GM18508 (cell line): ENCODE results near the gene MED15.

ENCODE experiments used
- ATAC-seq: cut with Tn5 transposase; IDR thresholded peaks from one replicate; pipeline ENCODE4 v1.9.1; 2021; ENCODE audit warnings: moderate number of reproducible peaks; ENCODE audit not compliant: insufficient read depth, unreplicated experiment

Gene MED15

DNA sequence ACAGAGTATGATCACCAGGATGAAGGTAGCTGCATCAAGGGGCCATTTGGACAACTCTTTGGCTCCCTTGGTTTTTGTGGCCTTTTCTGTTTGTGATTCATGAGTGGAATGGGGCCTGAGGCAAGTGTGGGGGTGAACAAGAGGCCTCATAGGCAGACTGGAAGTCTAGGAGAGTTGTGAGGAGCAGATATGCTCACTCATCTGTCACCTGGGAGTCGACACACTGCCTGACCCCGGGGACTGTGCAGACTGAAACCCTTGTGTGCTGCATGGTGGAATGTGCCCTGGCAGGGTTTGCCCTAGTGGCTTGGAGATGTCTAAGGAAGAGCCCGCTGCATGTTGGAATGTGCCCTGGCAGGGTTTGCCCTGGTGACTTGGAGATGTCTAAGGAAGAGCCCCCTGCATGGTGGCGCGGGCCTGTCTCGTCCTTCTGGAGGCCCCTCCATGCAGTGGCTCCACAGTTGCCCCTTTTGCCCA lies 60.0 kb downstream of the MED15 start:
- no peak for ATAC-seq

DNA sequence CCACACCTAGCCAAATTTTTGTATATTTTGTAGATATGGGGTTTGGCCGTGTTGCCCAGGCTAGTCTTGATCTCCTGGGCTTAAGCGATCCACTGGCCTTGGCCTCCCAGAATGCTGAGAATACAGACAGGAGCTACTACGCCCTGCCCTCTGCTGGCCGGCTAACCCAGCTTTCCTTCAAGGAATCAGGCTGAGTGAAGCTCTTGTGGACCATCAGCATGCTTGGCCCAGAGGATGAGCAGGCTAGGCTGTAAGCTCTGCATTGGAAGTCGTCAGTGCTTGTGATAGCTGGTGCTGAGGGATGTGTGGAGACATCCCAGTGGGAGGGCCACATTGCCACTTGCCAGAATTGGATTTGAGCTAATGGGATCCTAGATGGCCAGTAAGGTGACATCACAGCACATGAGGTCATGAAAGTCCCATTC lies 60.6 kb downstream of the MED15 start:
- no peak for ATAC-seq

DNA sequence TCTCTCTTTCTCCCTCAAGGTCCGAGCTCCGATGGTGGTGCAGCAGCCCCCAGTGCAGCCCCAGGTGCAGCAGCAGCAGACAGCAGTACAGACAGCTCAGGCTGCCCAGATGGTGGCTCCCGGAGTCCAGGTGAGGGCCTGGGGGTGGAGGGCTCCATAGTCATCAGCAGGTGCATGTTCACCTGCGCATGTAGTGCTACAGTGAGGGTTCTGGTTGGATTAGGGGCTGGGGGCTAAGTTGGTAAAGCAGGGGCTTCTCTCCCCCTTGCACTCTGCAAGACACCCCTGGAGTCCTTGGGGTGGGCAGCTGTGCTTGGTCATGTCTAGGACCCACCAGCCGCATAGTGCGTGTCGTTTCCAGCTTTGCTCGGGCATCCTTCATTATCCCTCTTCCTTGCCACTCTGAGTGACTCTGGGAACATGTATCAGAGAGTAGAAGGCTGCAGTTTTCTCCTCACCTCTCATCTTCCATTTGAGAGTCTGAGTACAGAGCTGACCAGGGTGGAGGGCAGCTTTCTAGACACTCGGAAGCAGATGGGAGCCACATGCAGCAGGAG lies 61.2 kb downstream of the MED15 start:
- no peak for ATAC-seq

DNA sequence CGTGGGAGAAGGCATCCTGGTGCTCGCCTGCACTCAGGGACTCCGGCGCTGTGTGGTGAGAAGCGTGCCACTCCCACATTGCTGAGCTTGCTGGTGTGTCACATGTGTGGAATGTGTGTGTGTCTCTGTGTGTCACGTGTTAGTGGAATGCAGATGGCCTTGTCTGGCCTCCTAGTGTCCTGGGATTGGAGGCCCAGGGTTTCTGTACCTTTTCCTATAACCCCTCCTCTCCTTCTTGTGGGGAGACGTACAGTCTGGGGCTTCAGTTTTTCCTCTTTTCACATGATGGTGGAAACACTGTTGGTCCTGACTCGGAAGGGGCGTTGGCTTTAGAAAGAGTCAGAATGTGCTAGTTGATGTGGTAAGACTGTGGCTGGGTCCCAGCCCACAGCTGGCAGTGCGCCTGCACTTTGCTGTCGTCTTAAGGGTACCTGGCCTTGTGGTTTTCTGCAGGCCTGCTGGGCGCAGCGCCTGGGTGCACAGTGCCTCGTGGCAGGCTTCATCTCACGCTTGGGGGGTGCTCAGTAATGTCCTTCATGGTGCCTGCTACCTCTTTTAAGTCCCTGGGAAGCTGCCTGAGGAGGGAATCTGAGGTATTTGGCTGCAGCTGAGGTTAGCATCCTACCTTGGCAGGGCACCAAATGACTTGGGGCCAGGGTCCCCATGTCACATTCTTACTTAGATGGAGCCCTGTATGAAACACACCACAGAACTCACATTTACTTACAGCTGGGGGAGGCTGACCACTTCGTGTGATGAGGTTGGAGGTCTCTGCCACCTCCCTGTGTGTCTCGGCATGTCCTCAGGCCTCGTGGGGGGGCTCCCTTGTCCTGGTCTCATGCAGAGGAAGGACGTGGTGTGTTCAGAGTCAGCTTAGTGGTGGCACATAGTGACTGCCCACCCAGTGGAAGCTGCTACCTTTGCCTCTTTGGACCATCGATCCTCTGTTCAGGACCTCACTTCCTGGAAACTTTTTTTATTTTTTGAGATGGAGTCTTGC lies 61.9 kb downstream of the MED15 start:
- no peak for ATAC-seq

DNA sequence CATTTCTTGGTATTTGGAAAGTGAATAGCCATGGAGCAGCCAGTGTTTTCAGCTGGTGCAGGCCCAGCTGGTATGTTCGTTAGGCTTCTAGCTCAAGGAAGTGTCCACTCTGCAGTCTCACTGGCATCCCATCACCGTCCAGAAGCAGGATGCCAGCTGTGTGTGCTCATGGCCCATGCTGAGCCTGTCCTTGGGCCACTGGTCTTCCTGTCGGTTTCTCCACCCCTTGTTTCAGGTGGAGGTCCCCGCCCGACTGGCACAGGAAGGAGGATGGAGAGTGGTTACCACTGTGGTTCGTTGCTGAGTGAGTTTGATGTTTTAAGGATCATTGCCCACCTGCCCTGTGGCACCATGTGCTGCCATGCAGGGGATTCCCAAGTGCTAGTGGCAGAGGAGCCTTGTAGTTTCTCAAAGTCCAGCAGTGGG lies 63.7 kb downstream of the MED15 start:
- no peak for ATAC-seq

DNA sequence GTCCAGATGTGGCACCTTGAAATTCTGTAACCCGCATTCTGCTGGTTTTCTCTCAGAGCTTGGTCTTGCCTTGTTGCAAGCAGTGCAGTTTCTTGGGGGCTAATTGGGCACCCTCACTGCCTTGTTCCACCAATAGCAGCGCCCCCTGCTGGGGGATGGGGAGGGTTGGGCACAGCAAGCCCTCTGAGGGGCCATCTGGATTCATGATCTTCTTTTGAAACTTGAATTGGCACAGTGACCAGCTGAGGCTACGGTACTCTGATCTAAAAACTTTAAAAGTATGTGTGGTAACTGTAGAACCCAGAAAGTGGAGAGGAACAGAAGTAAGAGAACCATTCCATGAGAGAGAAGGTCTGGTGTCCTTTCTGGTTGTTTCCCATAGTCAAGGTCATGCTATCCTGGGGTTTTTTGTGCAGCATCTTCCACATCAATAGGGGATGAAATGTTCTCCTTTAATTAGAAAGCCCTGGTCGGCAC lies 64.2 kb downstream of the MED15 start:
- no peak for ATAC-seq

DNA sequence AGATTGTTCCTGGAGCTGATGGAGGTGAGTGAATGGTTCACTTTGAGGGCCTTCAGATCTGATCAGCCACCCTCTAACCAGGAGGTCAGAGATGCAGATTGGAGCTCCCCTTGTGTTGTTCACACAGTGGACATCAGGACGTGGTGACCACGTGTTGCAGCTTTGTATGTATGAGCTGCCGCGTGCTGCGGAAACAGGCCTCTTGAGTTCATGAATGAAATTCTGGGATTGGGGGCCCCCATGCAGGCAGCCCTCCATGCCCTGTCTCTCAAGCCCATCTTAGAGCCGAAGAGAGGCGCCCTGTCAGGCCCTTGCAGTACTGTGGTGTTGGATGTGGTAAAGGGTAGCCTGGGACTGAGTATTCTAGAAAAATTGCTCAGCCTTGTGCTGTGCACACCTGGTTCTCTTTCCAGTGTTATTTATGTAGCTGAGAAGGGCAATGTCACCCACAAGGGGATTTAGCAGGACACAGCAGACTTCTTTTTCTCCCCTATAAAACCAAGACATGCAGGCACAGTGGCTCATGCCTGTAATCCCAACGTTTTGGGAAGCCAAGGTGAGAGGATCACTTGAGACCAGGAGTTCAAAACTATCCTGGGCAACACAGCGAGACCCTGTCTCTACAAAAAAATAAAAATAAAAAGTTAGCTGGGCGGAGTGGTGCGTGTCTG lies 64.9 kb downstream of the MED15 start:
- ATAC-seq: no peak

DNA sequence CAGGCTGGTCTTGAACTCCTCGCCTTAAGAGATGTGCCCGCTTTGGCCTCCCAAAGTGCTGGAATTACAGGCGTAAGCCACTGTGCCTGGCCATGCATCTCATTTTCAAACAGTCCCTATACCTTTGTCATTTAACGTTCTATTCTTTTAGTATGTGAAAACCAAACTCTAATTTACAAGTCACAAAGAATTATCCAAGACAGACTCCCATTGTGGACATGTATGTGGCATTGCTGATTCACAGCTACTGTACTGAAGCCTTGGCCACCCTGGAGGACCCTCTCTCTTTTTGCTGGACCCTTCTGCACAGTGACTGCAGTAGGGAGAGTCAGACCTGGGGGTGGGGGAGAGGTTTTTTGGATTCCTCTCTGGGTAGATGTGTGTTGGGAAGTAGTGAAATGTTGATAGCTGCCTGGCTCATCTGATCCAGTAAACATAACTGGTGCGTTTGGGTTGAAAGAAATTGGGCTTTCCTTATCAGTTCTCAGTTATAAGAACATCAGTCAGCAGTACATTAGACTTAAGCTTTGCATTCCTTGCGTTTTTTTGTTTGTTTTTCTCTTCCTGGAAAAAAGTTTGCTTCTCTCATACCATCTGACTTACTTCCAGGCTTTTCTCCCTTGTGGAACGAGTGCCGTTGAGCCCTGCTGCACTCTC lies 65.9 kb downstream of the MED15 start:
- ATAC-seq: no peak

DNA sequence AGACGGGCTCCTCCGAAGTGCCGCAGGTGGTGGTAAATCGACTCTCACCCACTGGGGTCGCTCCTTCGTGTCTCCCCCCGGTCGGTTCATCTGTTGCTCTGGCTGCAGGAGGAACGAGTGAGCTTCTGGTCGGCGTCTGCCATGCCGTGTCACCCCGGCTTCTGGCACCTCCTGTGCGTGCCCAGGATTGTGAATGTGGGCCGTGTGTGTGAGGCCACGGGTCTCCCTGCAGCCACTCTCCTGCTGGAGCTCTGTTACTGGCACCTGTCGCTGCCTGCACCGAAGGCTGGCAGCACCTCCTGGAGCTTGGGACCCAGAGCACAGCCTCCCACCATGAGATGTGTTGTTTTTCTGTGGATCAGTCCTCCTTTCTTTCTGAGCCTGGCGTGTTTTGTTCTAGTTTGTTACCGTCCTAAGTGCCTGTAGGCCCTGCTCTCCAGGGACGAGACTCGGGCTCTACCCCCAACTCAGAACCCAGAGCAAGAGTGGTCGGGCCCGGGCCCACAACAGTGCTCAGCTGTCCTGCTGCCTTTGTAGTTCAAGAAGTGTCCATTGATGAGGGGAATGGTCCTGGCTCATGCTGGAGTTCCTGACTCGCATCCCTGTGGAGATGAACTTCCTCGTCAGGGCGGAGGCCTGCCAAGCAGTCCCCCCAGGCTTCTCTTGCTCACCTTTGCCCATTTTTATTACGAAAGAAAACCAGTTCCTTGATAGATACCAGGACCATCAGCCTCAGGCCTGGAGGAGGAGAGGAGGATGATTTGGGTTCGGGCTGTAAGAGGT lies 66.6 kb downstream of the MED15 start:
- ATAC-seq: no peak

DNA sequence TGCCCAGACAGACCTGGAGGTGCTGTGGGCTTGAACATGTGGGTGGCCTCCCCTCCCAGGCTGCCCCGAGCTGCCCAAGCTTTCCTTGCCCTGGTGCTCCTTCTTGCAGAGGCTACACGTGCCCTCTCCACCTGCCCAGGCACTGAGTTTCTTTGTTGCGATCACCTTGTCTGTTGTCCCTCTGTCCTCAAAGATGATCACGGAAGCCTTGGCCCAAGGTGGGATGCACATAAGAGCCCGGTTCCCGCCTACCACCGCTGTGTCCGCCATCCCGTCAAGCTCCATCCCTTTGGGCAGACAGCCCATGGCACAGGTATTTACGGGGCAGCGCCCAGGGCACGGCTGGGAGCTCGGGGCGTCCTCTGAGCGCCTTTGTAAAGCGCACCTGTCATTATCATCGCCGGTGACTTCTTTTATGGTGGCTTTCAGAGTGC lies 67.5 kb downstream of the MED15 start:
- ATAC-seq: no peak

DNA sequence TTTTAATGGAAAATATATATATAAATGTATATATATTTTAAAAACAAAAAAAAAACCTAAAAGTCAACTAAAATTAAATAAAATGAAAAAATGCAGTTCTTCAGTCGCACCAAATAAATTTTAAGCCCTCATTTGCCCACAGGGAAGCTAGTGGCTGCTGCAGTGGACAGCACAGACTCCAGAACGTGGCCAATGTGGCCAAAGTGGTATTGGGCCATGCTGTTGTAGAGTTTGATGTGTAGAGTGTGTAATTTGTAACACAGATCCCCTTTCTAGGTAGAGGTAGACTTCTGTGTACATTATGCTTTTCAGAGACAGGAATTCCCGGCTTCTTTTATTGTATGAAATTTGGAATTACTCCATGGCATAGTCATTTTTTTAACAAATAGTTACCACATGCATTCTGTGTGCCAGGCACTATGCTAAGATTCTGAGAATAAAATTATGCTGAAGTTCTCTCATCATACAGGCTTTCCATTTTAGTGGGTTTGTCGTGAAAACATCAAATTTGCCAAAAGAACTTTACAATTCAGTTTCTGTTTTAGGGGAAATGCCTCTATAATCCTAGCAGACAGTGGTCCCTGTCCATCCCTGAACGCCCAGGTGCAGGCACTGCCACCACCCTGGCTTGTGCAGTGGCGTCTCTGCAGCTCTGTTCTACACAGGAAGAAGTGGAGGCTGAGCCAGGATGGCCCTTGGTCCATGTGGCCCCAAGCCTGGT lies 68.5 kb downstream of the MED15 start:
- no peak for ATAC-seq

DNA sequence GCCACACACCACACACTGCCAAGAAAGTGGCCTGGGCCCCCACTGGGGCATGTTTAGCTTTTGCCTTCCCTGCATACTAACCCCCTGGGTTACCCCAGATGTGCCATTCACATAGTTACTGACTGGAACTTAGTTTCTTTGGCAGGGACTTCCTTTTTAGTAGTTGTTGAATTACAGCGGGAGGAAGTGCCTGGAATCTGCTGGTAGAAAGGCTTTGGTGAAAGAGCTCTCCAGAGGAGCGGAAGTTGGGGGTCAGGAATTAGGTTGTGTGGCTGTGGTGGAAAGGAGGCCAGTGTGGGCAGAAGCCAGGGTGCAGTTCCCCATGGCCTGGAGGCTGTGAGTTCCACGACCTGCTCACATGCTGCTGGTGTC lies 69.0 kb downstream of the MED15 start:
- no peak for ATAC-seq

DNA sequence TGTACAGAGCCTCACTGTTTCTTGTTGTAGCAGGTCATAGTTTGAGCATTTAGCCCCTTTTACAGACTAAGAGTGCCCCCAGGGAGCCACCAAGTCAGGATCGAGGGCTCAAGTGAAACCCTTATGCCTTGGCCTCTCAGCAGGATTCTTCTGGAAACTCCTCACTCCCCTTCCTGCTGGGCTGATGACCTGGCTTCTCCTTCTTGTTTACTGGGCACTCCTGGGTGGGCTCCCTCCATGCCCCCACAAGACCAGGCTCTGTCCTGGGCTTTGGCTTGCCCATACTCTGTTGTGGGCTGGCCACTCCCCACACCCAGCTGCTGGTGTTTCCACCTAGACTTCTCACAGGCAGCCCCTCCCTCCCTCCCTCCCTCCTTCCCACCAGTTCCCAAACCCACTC lies 69.6 kb downstream of the MED15 start:
- ATAC-seq: no peak

DNA sequence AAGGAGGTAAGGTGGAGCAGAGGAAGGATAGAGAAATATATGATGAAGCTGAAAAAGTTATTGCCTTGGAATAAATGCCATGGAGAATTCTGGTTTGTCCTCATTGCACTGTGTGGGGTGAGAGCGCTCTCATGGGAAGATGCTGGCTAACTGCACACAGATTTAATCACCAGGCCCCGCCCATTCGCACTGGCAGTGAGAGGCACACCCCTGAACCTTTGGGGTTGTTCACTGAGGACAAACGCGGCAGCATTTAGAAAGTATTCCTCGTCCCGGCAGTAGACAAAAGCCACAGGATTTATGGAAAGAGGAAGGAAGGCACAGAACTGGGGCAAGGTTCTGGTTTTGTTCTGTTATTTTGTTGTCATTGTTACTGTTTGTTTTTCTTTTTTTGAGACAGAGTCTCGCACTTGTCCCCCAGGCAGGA lies 70.2 kb downstream of the MED15 start:
- no peak for ATAC-seq

DNA sequence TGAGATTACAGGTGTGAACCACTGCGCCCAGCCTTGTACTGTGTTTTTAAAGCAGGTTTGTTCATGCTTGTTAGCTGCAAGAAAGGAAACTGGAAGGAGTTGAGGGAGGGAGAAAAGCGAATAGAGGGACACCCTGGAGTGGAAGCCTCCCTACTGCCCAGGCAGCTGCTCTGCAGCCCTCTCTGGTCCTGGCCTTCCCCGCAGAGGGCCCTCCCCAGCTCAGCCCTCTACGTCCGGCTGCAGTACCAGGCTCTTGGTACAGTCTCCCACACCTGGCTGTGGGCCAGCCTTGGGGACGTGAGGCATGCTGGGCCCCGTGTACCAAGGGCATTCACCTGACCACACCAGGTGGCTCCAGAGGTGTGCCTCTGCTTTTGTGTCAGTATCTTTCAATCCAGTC lies 70.8 kb downstream of the MED15 start:
- no peak for ATAC-seq

DNA sequence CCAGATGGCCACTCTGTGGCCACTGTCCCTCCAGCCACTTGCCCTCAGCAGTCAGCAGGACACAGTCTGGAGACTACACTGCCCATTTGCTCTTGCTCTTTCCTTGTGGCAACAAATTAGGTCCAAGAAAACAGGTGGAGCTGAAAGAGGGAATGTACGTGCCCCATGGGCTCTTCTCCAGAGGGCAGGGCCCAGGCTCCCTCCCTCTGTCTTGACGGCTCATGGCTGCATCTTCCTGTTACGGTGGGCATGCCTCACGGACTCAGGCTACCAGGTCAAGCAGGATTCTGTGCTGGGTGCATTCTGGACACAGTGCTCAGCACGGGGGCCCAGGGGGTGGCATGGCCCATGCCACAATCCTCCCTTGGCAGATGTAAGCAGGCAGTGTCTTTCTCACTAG lies 71.3 kb downstream of the MED15 start:
- no peak for ATAC-seq

DNA sequence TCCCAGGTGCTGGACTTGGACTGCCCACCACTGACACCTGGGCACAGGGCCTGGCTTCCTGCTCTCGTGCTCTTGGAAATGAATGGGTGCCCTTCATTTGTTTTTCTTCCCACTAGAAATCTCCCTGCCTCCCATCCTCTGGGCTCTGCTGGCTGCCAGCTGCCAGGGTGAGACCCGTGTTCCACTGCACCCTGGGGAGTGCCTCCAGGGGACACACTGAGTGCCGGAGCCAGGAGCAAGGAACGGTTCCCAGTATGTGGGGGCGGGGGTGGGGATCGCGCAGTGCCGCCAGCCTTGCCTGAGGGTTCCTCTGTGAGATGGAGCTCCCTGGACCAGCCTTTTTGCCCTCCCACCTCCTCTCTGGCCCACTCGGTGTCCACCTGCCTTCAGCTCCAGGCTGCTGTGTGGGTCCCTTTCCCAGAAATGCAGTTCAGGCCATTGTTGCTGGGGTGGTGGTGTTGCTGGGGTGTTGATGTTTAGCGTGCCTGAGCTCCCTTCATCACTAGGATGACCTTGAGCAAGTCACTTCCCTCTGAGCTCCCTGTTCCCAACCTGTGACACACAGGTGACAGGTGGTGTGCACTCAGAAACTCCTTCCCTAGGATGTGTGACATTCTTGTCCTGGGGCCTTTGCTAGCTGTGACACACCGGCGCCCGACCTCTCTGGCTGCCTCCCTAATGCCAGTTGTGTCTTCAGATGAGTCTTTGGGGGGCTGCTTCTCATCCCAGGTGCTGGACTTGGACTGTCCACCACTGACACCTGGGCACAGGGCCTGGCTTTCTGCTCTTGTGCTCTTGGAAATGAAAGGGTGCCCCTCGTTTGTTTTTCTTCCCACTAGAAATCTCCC lies 72.1 kb downstream of the MED15 start:
- no peak for ATAC-seq

DNA sequence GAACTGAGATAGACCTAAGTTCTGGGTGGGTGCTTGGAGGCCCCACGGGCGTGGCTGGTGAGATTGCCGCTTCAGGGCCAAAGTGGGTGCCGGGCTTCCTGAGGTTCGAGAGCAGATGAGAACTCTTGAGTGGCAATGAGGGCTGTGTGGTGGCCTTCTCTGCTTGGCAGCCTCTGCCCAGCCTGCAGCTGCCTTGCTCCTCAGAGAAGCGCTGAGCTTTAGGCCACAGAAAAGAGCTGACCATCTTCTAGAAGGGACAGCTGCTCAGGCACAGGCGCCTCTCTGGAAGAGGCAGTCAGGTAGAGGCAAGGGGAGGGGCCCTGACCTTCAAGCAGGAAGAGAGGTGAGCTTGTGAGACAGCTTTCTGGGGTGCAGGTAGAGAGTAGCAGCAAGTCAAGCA lies 72.8 kb downstream of the MED15 start:
- ATAC-seq: no peak
